Ascending aorta (tissue), 2 donors: ENCODE results near the gene NUP98. TPM values are rescaled to one million over a fixed set of nuclear protein-coding genes. Genes with fewer than 3 reads are reported as not detected.

Experiments
- DNase-seq, 2 donors: peaks; one replicate each; pipeline ENCODE4 v3.0.0-alpha.2; 2019; ENCODE audit warnings: low spot score in 2 of 2
- H3K27ac ChIP-seq, 2 donors: fragments of 200-600 bp; sonication (generic); one replicate each; pipeline ENCODE4 v1.5.1; 2016 to 2017; ENCODE audit warnings: mild to moderate bottlenecking in 1 of 2
- H3K27me3 ChIP-seq: fragments of 200-600 bp; sonication (generic); one replicate; pipeline ENCODE4 v1.5.1; 2017
- H3K36me3 ChIP-seq, 2 donors: fragments of 200-600 bp; sonication (generic); one replicate each; pipeline ENCODE4 v1.5.1; 2016
- H3K4me1 ChIP-seq, 2 donors: fragments of 200-600 bp; sonication (generic); one replicate each; pipeline ENCODE4 v1.5.1; 2016 to 2017; ENCODE audit warnings: mild to moderate bottlenecking in 1 of 2
- H3K4me3 ChIP-seq, 2 donors: fragments of 200-600 bp; sonication (generic); one replicate each; pipeline ENCODE4 v1.5.1; 2016 to 2017; ENCODE audit warnings: mild to moderate bottlenecking in 1 of 2
- H3K9me3 ChIP-seq, 2 donors: fragments of 200-600 bp; sonication (generic); one replicate each; pipeline ENCODE4 v1.5.1; 2016
- CTCF ChIP-seq, 3 experiments: fragments of 200-600 bp in 2 of 3; fragments of 450-650 bp in 1 of 3; sonication (generic) in 2 of 3; IDR thresholded peaks; one replicate each; pipeline ENCODE4 v1.5.1; 2016 to 2019; ENCODE audit warnings: antibody characterized with exemption in 3 of 3, mild to moderate bottlenecking in 1 of 3, moderate library complexity in 1 of 3
- intact Hi-C: fragments of 100-400 bp; cut with DNase I; formaldehyde crosslinking; loops from one replicate; pipeline ENCODE4 v1.15.1; 2023
- total RNA-seq: library from RNA; depleted of rRNA; stranded (reverse); fragments of >200 nt; gene quantifications from one replicate; pipeline ENCODE4 v1.1.0, GENCODE V29; 2016

The NUP98 gene
- total RNA-seq, 1 donor from 2014 or later: 36.3 TPM

- intact Hi-C loops: no loop called here
- H3K27ac ChIP-seq: no peak overlapping the region
- DNase-seq: no peak
- H3K36me3 ChIP-seq: peaks cover 46 to 57% of the 10 kb centered on the region in 2 donors
- TF ChIP-seq CTCF (IDR thresholded peaks at IDR 0.05): no peak
- H3K4me3 ChIP-seq: no peak overlapping the region
- H3K27me3 ChIP-seq: no peaks in the 10 kb centered on the region
- no peaks in the 10 kb centered on the region for H3K4me1 ChIP-seq
- no peaks in the 10 kb centered on the region for H3K9me3 ChIP-seq
Measured at GRCh38 chr11:3707176-3707575, 90.2 kb downstream of the NUP98 start.

- no peaks in the 10 kb centered on the region for H3K27me3 ChIP-seq
- no peaks in the 10 kb centered on the region for H3K4me1 ChIP-seq
- no peaks in the 10 kb centered on the region for H3K9me3 ChIP-seq
- intact Hi-C loops: no loop called here
- DNase-seq: no peak
- H3K36me3 ChIP-seq: peaks cover 63 to 73% of the 10 kb centered on the region in 2 donors
- H3K4me3 ChIP-seq: no peak overlapping the region
- no peak overlapping the region for H3K27ac ChIP-seq
- no peak for TF ChIP-seq CTCF (IDR thresholded peaks at IDR 0.05)
Measured at GRCh38 chr11:3703383-3703782, 94.0 kb downstream of the NUP98 start.

- H3K27me3 ChIP-seq: no peaks in the 10 kb centered on the region
- H3K4me1 ChIP-seq: no peaks in the 10 kb centered on the region
- H3K4me3 ChIP-seq: no peak overlapping the region
- no peaks in the 10 kb centered on the region for H3K9me3 ChIP-seq
- intact Hi-C loops: no loop called here
- DNase-seq: no peak
- no peak for TF ChIP-seq CTCF (IDR thresholded peaks at IDR 0.05)
- H3K36me3 ChIP-seq: peaks cover 74 to 89% of the 10 kb centered on the region in 2 donors
- H3K27ac ChIP-seq: no peak overlapping the region
Measured at GRCh38 chr11:3700910-3701309, 96.4 kb downstream of the NUP98 start.

GRCh38 chr11:3700410-3700809, 96.9 kb downstream of the NUP98 start:
- H3K36me3 ChIP-seq: peaks cover 72 to 89% of the 10 kb centered on the region in 2 donors

GRCh38 chr11:3686751-3687150, 110.6 kb downstream of the NUP98 start:
- Histone ChIP-seq H3K27me3 (no peaks in the 10 kb centered on the region), H3K27ac (no peak overlapping the region), H3K36me3 (peaks cover 75 to 95% of the 10 kb centered on the region in 2 donors), H3K9me3 (no peaks in the 10 kb centered on the region), H3K4me3 (no peak overlapping the region), H3K4me1 (no peaks in the 10 kb centered on the region)
- intact Hi-C loops: no loop called here
- DNase-seq: no peak
- TF ChIP-seq CTCF (IDR thresholded peaks at IDR 0.05): no peak

More at GRCh38 chr11:3700410-3700809, 96.9 kb downstream of the NUP98 start:
- no peak for TF ChIP-seq CTCF (IDR thresholded peaks at IDR 0.05)
- H3K4me3 ChIP-seq: no peak overlapping the region
- no peaks in the 10 kb centered on the region for H3K9me3 ChIP-seq
- DNase-seq: no peak
- no peaks in the 10 kb centered on the region for H3K27me3 ChIP-seq
- no peak overlapping the region for H3K27ac ChIP-seq
- H3K4me1 ChIP-seq: no peaks in the 10 kb centered on the region
- intact Hi-C loops: no loop called here

- intact Hi-C loops: no loop called here
- Histone ChIP-seq H3K4me3 (no peak overlapping the region), H3K4me1 (no peaks in the 10 kb centered on the region), H3K27ac (no peak overlapping the region), H3K9me3 (no peaks in the 10 kb centered on the region), H3K36me3 (peaks cover 75 to 95% of the 10 kb centered on the region in 2 donors), H3K27me3 (no peaks in the 10 kb centered on the region)
- no peak for TF ChIP-seq CTCF (IDR thresholded peaks at IDR 0.05)
- DNase-seq: no peak
Measured at GRCh38 chr11:3685923-3686322, 111.4 kb downstream of the NUP98 start.
